GM12874 (cell line): ENCODE results near the gene PTPRR.

ENCODE experiments used
- TF ChIP-seq, protein P1 (sequence below): IDR thresholded peaks from 2 replicates; pipeline ENCODE4 v1.5.1; 2011; ENCODE audit warnings: low read depth, mild to moderate bottlenecking, control low read depth, low read length, moderate library complexity; ENCODE audit not compliant: insufficient read depth

Gene PTPRR

DNA sequence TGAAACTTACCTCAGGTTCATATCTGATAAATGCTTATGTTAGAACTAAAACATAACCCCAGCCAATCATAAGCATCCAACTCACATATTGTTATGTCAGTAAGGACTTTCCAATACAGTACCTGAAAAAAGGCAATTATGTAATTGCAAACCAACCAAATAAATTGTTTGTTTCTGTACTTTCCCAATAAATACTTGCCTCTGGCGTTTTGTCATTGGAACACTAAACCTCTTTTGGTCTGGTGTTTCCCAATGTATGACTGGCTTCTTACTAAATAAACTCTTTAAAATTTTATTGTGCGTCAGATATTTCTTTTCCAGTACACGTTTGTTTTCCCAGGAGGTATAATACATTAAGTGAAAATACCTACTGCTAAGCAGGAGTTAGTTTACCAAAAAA is 276.6 kb downstream of the PTPRR start:
- TF ChIP-seq, protein P1, sequence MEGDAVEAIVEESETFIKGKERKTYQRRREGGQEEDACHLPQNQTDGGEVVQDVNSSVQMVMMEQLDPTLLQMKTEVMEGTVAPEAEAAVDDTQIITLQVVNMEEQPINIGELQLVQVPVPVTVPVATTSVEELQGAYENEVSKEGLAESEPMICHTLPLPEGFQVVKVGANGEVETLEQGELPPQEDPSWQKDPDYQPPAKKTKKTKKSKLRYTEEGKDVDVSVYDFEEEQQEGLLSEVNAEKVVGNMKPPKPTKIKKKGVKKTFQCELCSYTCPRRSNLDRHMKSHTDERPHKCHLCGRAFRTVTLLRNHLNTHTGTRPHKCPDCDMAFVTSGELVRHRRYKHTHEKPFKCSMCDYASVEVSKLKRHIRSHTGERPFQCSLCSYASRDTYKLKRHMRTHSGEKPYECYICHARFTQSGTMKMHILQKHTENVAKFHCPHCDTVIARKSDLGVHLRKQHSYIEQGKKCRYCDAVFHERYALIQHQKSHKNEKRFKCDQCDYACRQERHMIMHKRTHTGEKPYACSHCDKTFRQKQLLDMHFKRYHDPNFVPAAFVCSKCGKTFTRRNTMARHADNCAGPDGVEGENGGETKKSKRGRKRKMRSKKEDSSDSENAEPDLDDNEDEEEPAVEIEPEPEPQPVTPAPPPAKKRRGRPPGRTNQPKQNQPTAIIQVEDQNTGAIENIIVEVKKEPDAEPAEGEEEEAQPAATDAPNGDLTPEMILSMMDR: no peak

DNA sequence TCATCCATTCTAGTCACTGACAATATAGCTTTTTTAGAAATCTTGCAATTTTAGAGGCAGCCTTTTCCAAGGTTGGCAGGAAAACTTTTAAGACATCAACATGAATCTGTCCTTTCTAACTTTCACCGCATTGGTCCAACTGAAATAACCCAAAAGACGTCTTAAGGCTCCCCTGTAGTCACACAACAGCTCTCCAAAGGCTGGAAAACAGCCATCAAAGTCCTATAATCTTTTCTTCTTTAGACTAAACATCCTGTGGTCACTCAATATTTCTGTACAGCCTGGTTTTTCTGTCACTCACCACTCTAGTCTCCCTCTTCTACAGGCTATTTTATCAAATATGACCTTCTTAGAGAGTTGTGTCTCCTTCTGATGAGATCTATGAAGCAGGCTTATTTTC is 278.8 kb downstream of the PTPRR start:
- TF ChIP-seq, protein P1: no peak

DNA sequence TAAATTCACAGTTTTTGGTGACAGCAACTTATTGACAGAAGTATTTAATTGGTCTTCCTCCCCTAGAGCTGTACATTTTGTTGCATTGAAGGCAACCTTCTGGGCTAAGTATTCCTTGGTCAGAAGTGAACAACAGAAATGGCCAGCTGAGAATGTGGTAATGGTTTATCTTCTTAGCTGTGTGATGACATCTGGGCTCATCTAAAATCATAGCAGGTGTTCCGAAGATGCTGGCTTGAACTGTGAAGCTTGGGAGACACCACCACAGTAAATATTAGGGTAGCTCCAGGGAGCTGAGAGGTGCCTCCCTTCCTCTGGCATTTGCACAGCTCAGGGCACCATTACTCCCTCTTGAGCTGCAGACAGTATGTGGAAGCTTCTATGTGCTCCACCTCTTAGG is 279.6 kb downstream of the PTPRR start:
- TF ChIP-seq, protein P1: no peak

DNA sequence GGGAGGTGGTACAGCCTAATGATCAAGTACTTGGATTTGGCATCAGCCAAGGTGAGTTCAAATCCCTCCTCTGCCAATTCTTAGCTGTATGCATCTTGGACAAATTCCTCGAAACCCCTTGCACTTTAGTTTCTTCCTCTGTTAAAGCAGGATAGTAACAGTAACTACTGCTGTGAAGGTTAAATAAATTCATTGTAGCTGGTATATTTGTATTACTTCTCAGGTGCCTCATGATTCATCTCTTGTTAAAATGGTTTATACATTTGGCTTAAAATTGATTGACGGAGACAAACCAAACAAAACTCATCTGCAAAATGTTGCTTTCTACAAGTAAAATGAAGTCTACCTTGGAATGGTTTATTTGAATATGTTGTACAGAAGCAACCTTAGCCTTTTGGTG is 281.0 kb downstream of the PTPRR start:
- TF ChIP-seq, protein P1: no peak

DNA sequence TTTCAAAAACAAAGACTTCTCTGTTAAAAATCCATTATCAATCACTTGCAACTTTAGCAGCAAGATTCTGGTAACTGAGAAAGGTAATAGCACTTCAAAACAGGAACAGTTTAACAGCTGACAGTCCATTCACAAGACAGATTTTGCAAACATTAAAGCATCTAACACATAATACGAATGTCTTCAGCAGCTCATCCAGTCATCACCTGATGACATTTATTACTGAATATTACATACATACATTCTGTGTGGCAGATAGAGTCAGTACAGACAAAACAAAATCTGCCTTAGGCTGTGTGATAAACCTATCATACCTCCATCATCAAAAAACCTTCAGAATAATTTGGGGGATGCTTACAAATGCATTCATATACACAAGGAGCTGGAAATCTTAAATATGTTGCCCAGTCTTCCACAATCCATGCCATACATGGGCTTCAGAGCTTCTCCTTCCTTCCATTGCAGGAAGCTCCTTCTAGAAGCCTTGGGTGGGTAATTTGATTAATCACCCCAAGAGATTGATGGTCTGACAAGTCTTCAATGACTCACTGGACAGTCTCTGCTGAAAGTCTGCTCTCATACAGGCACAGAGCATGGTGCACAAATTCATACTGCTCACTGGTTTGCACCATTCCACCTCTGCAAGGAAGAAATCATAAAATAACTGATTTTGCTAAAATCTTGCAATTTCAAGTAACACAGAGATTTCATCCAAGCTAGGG is 281.7 kb downstream of the PTPRR start:
- TF ChIP-seq, protein P1: no peak

DNA sequence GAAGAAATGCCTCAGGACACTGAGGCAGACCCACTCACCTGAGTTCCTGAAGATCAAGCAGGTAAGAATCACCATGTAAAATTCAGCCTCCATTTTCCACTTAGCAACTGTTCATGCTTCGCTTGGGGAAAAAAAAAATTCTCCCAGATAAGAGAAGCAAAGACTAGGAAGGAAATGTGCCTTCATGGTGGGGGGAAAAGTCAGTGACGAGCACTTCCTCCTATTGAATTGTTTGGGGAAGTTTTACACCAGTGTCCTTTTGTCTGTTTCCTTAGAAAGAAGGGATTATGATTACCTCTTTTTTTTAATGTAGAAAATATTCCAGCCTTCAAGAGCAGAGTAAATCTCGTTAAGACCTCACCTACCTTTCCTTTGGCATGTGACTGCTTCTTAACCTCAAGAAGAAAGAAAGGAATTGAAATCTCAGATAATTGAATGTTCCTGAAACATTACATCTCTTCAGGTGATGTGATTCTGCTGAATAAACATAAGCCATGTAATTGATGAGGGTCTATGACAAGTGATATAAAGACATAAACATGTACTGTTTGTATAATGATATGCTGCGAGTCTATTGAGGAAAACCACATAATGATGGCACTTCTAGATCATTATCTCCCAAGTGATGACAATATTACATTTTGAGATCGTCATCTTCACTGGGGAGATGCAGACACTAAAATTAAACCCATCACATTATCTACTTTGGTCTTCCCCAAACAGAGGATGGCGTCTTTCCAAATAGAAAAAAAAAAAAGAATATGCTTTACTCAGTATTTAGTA is 283.0 kb downstream of the PTPRR start, which contains the start of gene PTPRB:
Gene PTPRB, minus strand, starts transcription at position 127 of the 783 bp plus-strand sequence. Its CDS starts 34 bp downstream, at position 93.
- TF ChIP-seq, protein P1: no peak

DNA sequence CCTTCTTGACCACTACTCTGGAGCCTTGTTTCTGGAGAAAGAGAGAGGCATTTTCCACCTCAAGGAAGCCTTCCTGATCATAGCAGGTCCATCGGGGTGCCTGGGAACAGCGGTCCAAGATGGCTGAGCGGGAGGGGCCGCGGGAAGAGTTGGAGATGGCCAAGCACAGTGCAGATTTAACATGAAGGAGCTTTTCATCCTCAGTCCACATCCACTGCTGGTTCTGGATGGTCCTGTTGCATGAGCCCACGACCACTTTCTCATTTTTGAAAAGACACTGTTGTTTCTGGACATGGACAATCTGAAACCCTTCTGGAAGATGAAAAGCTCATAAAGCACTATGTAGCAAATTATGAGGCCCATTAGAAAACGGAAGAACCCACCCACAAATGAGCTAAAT is 284.8 kb downstream of the PTPRR start:
- TF ChIP-seq, protein P1: no peak
